Glomerular visceral epithelial cell (primary cell): ENCODE results near the gene AP1G1.

ENCODE experiments used
- DNase-seq: peaks from one replicate; pipeline ENCODE4 v3.0.0-alpha.2; 2016; ENCODE audit errors: extremely low spot score

Gene AP1G1

GRCh38 chr16:71754652-71755051 lies 54.0 kb downstream of the AP1G1 start:
- no peak for DNase-seq

GRCh38 chr16:71754108-71754507 lies 54.5 kb downstream of the AP1G1 start:
- DNase-seq = no peak

GRCh38 chr16:71748226-71748625 lies 60.4 kb downstream of the AP1G1 start:
- DNase-seq = no peak

- peak; percentile 28 for DNase-seq
Measured at GRCh38 chr16:71746442-71747046, 62.1 kb downstream of the AP1G1 start.

GRCh38 chr16:71738855-71739254 lies 69.8 kb downstream of the AP1G1 start:
- no peak for DNase-seq

GRCh38 chr16:71737501-71737900 lies 71.1 kb downstream of the AP1G1 start:
- DNase-seq = no peak

GRCh38 chr16:71734511-71734910 lies 74.1 kb downstream of the AP1G1 start:
- DNase-seq = no peak

GRCh38 chr16:71732587-71732986 lies 76.0 kb downstream of the AP1G1 start:
- DNase-seq = no peak

GRCh38 chr16:71727551-71728324 lies 80.9 kb downstream of the AP1G1 start:
- DNase-seq = no peak

- no peak for DNase-seq
Measured at GRCh38 chr16:71726476-71727315, 81.9 kb downstream of the AP1G1 start.

GRCh38 chr16:71724320-71724751 lies 84.3 kb downstream of the AP1G1 start, which contains the start of gene PHLPP2:
PHLPP2 (minus strand) TSS chr16:71724701; CDS start chr16:71714795, 9,906 bp downstream.
- no peak for DNase-seq

- peak; percentile 77 for DNase-seq
Measured at GRCh38 chr16:71723537-71724319, 84.9 kb downstream of the AP1G1 start.

- peak; percentile 79 for DNase-seq
Measured at GRCh38 chr16:71722801-71723536, 85.7 kb downstream of the AP1G1 start.

GRCh38 chr16:71721066-71721740 lies 87.4 kb downstream of the AP1G1 start:
- no peak for DNase-seq

GRCh38 chr16:71712501-71712900 lies 96.1 kb downstream of the AP1G1 start:
- DNase-seq = no peak

- DNase-seq = no peak
Measured at GRCh38 chr16:71711789-71712188, 96.8 kb downstream of the AP1G1 start.

GRCh38 chr16:71709229-71709781 lies 99.3 kb downstream of the AP1G1 start:
- peak; percentile 43 for DNase-seq

GRCh38 chr16:71708696-71709095 lies 99.9 kb downstream of the AP1G1 start:
- DNase-seq = no peak

GRCh38 chr16:71707199-71707598 lies 101.4 kb downstream of the AP1G1 start:
- DNase-seq = no peak

- no peak for DNase-seq
Measured at GRCh38 chr16:71706046-71706445, 102.6 kb downstream of the AP1G1 start.
